IPS-18c (cell line): ENCODE measurements around the gene LANCL1.
"Not testable (repeated sequence)": the region's sequence is repeated elsewhere in the genome, so short reads cannot be mapped to it uniquely, and the experiment has no call there.

Experiments used
- H3K4me3 ChIP-seq: 2 replicates; pipeline ENCODE4 v1.7.0; 2013; ENCODE audit warnings: low read depth, mild to moderate bottlenecking, low read length, moderate library complexity; ENCODE audit not compliant: insufficient read depth
- H3K9me3 ChIP-seq: one replicate; pipeline ENCODE4 v1.6.1; 2013; ENCODE audit warnings: mild to moderate bottlenecking, low read length, moderate library complexity; ENCODE audit not compliant: control insufficient read depth, insufficient read depth

LANCL1 gene

DNA sequence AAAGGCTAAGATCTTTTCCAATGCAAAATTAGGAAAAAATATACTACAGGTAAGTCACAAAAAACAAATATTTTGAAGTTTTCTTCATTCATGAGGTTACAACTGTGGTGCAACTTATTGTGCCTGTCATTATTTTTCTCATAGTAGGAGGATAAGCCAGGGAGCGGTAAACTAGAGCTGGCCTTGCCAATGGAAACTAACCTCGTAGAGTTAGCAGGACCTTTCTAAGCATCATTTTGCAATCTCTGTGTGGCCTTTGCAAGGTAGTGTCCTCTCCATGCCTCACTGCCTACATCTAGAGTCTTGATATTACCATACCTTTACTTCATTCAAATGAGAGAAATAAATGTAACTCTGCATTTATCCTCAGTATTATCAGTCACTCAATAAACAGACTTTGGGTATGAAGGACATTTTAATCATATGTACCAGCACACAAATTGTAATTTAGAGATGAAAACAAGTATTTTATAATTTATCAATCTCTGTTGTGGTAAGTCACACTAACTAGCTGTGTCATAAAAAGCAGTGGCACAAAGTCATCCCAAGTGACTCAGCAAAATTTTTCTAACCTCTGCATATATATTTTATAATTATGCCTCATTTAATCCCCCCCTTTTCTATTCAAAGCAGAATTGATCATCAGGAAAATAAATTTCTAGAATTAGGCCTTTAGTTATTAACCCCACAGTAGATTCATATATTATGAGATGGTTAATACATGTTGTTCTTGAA, 47.0 kb downstream of the LANCL1 start:
- H3K4me3 ChIP-seq: no peak overlapping the region
- H3K9me3 ChIP-seq: peaks cover 2% of the 10 kb centered on the region

DNA sequence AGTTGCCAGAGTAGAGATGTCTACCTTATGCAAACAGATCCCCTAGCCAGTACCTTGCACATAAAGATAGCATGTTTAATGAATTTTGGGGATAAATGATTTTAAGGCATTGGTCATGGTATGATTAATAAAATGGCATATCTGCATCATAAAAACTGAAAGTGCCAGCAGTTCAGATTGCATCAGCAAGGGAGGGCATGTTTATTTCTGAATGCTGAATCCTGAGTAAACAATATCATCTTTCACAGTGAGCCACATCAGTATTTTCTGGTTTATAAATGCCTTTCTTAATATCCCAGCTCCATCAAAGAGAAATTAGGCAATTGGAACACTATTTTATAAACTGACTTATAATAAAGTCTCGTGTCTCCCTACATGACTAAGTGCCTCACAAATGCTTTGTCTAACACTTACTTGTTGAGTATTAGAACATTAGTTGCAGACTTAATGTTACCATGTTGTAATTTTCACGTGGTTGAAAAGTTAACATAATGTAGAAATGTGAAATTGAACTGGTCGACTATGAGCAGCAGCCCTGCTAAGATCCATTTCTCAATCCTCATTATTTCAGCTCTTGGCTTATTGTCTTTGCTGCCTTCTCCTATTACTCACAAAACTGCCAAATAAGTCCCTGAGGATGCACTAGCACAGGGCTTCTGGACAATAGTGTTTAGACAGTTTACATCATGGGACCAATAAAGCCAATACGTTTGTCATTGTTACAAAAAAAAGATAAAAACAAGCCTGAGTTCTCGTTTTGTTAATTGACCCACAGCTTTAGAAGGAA, 48.0 kb downstream of the LANCL1 start:
- Histone ChIP-seq H3K4me3 (no peak overlapping the region), H3K9me3 (peaks cover 2% of the 10 kb centered on the region)

DNA sequence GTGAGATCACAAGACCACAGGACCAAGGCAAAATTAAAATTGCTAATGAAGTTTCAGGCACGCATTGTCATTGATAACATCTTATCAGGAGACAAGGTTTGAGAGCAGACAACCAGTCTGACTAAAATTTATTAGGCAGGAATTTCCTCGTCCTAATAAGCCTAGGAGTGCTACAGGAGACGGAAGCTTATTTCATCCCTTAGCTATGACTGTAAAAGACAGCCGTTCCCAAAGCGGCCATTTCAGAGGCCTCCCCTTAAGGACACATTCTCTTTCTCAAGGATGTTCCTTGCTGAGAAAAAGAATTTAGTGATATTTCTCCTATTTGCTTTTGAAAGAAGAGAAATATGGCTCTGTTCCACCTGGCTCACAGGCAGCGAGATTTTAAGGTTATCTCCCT, 49.2 kb downstream of the LANCL1 start:
- not testable (repeated sequence) for H3K9me3 ChIP-seq, H3K4me3 ChIP-seq

DNA sequence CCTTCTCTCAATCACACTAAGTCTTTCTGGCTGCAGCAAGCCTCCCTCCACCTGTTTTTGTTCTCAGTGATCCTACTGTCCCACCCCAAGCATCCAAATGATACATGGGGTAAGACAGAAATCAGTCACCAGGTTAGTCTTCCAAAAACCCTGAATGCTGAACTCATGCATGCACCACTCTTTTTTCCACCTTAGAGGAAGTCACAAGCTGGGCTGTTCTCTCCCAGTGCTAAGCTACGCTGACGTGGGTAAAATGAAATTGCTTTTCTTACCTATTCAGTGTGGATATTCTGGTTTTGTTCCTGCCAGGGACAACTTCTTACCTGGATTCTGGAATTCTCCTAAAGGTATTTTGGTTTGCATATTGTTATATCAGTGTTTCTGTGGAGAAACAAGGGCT, 54.2 kb downstream of the LANCL1 start:
- Histone ChIP-seq H3K4me3 (no peak overlapping the region), H3K9me3 (peaks cover 2% of the 10 kb centered on the region)

DNA sequence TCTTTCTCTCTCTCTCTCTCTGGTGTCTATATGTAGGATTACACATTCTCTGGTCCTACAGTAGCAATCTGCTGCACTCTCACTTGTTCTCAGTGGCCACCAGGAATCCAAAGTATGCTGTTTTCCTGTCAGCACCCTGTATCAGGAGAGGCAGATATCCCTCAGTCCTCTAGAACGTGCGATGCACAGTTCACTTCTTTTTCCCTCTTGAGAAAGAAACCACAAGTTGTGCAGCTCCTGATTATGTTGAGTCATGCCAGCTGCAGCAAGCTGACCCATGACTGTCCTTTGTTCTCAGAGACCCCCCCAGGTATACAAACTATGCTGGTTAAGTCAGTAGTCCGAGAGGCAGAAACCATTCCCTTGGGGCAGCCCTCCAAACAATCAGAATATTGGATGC, 54.6 kb downstream of the LANCL1 start:
- Histone ChIP-seq H3K4me3 (no peak overlapping the region), H3K9me3 (peaks cover 2% of the 10 kb centered on the region)

DNA sequence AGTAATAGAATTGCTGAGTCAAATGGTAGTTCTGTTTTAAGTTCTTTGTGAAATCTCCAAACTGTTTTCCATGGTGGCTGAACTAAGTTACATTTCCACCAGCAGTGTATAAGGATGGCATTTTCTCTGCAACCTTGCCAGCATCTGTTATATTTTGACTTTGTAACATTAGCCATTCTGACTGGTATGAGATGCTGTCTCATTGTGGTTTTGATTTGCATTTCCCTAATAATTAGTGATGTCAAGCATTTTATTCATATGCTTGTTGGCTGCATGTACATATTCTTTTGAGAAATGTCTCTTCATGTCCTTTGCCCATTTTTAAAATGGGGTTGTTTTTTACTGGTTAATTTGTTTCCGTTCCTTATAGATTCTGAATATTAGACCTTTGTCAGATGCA, 63.9 kb downstream of the LANCL1 start:
- Histone ChIP-seq H3K9me3 (no peaks in the 10 kb centered on the region), H3K4me3 (no peak overlapping the region)

DNA sequence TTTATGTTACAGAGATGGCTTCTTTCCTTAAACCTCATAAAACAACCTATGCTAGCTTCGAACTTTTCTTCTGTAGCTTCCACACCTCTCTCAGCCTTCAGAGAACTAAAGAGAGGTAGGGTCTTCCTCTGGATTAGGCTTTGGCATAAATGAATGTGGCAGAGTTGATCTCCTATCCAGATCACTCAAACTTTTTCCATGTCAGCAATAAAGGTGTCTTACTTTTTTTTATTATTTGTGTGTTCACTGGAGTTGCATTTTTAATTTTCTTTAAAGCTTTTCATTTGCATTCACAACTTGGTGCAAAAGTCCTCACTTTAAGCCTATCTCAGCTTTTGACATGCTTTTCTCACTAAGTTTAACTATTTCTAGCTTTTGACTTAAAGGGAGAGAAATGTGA, 66.0 kb downstream of the LANCL1 start:
- H3K4me3 ChIP-seq: no peak overlapping the region
- H3K9me3 ChIP-seq: no peaks in the 10 kb centered on the region

GRCh38 chr2:210399440-210400041, 77.0 kb downstream of the LANCL1 start:
- Histone ChIP-seq H3K4me3 (no peak overlapping the region), H3K9me3 (no peaks in the 10 kb centered on the region)

DNA sequence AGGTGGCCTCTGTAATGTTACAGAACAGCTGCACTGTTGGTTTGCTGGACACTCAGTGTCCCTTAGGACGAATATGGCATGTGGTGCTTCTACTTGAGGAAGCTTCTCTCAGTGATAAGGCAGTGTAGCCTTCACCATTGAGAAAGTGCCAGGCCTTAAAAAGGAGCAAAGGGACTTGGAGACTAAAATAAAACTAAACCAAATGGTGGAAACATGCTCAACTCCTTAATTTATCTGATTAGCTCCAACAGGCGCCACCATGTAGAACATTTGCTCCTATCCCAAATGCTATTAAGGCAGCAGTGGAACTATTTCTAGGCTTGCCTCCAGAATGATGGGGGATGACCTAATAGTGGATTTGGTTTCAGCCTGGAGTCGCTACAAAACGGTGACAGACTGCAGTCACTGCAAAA, 84.1 kb downstream of the LANCL1 start:
- Histone ChIP-seq H3K9me3 (no peaks in the 10 kb centered on the region), H3K4me3 (no peak overlapping the region)

DNA sequence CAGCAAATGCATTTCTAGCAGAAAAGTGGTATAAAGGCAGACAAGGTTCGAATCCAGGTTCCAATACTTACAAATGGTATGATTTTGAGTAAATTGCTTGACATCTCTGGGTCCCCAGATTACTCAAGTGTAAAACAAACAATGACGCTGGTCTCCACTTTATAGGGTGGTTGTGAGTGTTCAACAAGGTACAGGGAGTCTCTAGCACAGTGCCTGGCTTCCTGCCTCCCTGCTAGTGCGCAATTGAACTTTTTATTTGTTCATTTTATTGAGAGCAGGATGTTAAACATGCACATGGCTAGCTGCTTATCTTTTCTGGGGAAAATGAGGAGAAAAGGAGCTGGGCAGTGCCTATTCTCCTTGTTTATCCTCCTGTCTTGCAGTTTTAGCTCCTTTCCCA, 86.7 kb downstream of the LANCL1 start:
- H3K9me3 ChIP-seq: no peaks in the 10 kb centered on the region
- H3K4me3 ChIP-seq: no peak overlapping the region

DNA sequence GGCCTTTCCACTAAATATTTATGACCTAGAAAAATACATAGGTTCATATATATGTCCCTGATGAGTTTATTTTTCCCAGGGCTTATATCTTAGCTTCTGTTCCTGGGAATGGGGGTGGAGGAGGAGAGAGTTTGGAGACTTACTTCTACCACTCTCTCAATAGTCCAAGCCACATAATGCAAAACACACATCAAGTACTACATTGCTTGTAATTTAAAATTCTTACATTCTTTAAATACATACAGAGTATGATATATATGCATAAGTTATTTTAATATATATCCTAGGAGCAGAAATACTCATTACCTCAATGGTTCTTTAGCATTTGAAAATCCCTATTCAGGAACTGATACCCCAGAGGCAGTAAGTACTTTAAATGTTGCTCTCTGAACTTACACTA, 88.4 kb downstream of the LANCL1 start:
- no peak overlapping the region for H3K4me3 ChIP-seq
- H3K9me3 ChIP-seq: no peaks in the 10 kb centered on the region

DNA sequence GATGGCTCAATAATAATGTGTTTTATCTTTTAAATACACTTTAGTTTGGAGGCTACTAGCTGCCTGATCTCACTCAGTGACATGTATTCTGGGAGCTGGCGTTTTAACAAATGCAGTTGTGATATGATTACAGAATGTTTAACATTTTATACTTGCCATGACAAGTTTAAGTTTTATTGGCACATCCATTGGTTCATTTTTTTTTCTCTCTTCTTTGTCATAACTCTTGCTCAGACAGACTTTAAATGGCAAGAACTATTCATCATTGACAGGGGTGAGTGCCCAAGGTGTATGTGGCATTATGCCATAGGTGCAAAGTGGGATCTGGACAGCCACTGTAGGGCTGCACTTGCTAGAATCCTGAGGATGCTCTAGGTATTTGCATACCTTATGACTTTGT, 89.5 kb downstream of the LANCL1 start:
- Histone ChIP-seq H3K9me3 (no peaks in the 10 kb centered on the region), H3K4me3 (no peak overlapping the region)
